A549 (cell line): ENCODE results near the gene TBC1D21. TPM values are rescaled to one million over a fixed set of nuclear protein-coding genes. Genes with fewer than 3 reads are reported as not detected.

Source experiments
- ATAC-seq, 2 experiments: fragments of 200-7000 bp in 1 of 2; fragments of >200 bp in 1 of 2; cut with Nextera tagmentation in 1 of 2; cut with Tn5 transposase in 1 of 2; 3 replicates each; pipeline versions ENCODE4 v1.8.0 to v1.9.1; 2018 to 2020; ENCODE audit warnings: mild to moderate bottlenecking in 1 of 2, moderate library complexity in 1 of 2
- CTCF ChIA-PET: fragments of 300-600 bp; sonication (Branson Sonifier 250); formaldehyde crosslinking; extraction: SDS; loops from one replicate; lab custom pipeline; 2021; ENCODE audit warnings: antibody characterized with exemption, inconsistent platforms; lab: Yijun Ruan, JAX
- POLR2A ChIA-PET: fragments of 350-600 bp; formaldehyde crosslinking; extraction: SDS; loops from one replicate; lab custom pipeline; 2021; ENCODE audit warnings: antibody characterized with exemption, inconsistent platforms; lab: Yijun Ruan, JAX
- DNase-seq, 2 experiments: peaks; one replicate each; pipeline versions ENCODE4 v3.0.0 to v3.0.0-alpha.2; 2011 to 2016; ENCODE audit warnings: low read depth in 1 of 2, low spot score in 1 of 2
- FAIRE-seq: peaks from 2 replicates; lab custom pipeline; 2011; peaks lifted over from hg19 to GRCh38; lab: Jason Lieb, UNC
- H3K27ac ChIP-seq, 2 experiments: fragments of >200 bp; sonication (Bioruptor Twin); formaldehyde crosslinking; 3 replicates each; pipeline ENCODE4 v1.5.1; 2016 to 2017
- H3K4me1 ChIP-seq: fragments of >200 bp; sonication (Bioruptor Twin); formaldehyde crosslinking; 3 replicates; pipeline ENCODE4 v1.6.1; 2016
- H3K4me2 ChIP-seq: fragments of >200 bp; sonication (Bioruptor Twin); formaldehyde crosslinking; 3 replicates; pipeline ENCODE4 v1.6.1; 2016
- H3K4me3 ChIP-seq: fragments of >200 bp; sonication (Bioruptor Twin); formaldehyde crosslinking; 3 replicates; pipeline ENCODE4 v1.5.1; 2016
- H3K9me3 ChIP-seq: fragments of >200 bp; sonication (Bioruptor Twin); formaldehyde crosslinking; 3 replicates; pipeline ENCODE4 v1.6.1; 2016
- CBX2 ChIP-seq: fragments of 200-600 bp; sonication (generic); IDR thresholded peaks from 2 replicates; pipeline ENCODE4 v1.6.1; 2016; ENCODE audit warnings: low read depth, mild to moderate bottlenecking, borderline replicate concordance
- CHD2 ChIP-seq: fragments of 150-350 bp; IDR thresholded peaks from 2 replicates; pipeline ENCODE4 v1.6.1; 2014; ENCODE audit warnings: low read length; ENCODE audit not compliant: partially characterized antibody
- CHD4 ChIP-seq: fragments of 200-600 bp; sonication (generic); IDR thresholded peaks from 2 replicates; pipeline ENCODE4 v1.6.1; 2016; ENCODE audit warnings: antibody characterized with exemption, mild to moderate bottlenecking, borderline replicate concordance
- EHF ChIP-seq: fragments of 250-450 bp; sonication (Bioruptor Pico); IDR thresholded peaks from 2 replicates; pipeline ENCODE4 v1.5.0; 2020; ENCODE audit warnings: mild to moderate bottlenecking
- EHMT2 ChIP-seq: fragments of 200-600 bp; sonication (generic); IDR thresholded peaks from 2 replicates; pipeline ENCODE4 v1.6.1; 2016; ENCODE audit warnings: antibody characterized with exemption, low read depth, mild to moderate bottlenecking, moderate library complexity
- EP300 ChIP-seq, 2 experiments: fragments of >200 bp; sonication (Bioruptor Twin); formaldehyde crosslinking; IDR thresholded peaks; 2 replicates in 1 of 2; 3 replicates in 1 of 2; pipeline ENCODE4 v1.6.1; 2016 to 2017
- ESRRA ChIP-seq: fragments of 150-350 bp; IDR thresholded peaks from 2 replicates; pipeline ENCODE4 v1.6.1; 2014; ENCODE audit warnings: mild to moderate bottlenecking, low read length, borderline replicate concordance
- FOSL2 ChIP-seq, 2 experiments: fragments of 450-650 bp in 1 of 2; fragments of >200 bp in 1 of 2; sonication (Bioruptor Twin) in 1 of 2; formaldehyde crosslinking; IDR thresholded peaks; 2 replicates each; pipeline versions ENCODE4 v1.5.0 to v1.6.1; 2016 to 2020; ENCODE audit warnings: mild to moderate bottlenecking in 1 of 2, moderate library complexity in 1 of 2
- GATA3 ChIP-seq: IDR thresholded peaks from 2 replicates; pipeline ENCODE4 v1.6.1; 2012; ENCODE audit warnings: borderline replicate concordance
- HOXB13 ChIP-seq: fragments of 250-450 bp; sonication (Bioruptor Pico); IDR thresholded peaks from 2 replicates; pipeline ENCODE4 v1.5.0; 2020; ENCODE audit warnings: low read depth, mild to moderate bottlenecking, moderate library complexity
- KDM1A ChIP-seq: fragments of 200-600 bp; sonication (generic); IDR thresholded peaks from 2 replicates; pipeline ENCODE4 v1.6.1; 2016; ENCODE audit warnings: low read depth, mild to moderate bottlenecking
- KDM5A ChIP-seq: fragments of 200-600 bp; sonication (generic); IDR thresholded peaks from 2 replicates; pipeline ENCODE4 v1.6.1; 2016; ENCODE audit warnings: antibody characterized with exemption, mild to moderate bottlenecking
- PHF8 ChIP-seq: fragments of 200-600 bp; sonication (generic); IDR thresholded peaks from 2 replicates; pipeline ENCODE4 v1.6.1; 2016; ENCODE audit warnings: low read depth, mild to moderate bottlenecking, antibody characterized with exemption, moderate library complexity, borderline replicate concordance
- POLR2A ChIP-seq: IDR thresholded peaks from 2 replicates; pipeline ENCODE4 v1.6.1; 2012; ENCODE audit warnings: mild to moderate bottlenecking, low read length
- POLR2AphosphoS2 ChIP-seq: conservative IDR thresholded peaks from 2 replicates; pipeline ENCODE4 v1.6.1; 2012; ENCODE audit warnings: low read length, improper control_type of control experiment, inconsistent platforms
- RAD21 ChIP-seq, 2 experiments: fragments of >200 bp in 1 of 2; sonication (Bioruptor Twin) in 1 of 2; formaldehyde crosslinking in 1 of 2; IDR thresholded peaks in 1 of 2; conservative IDR thresholded peaks in 1 of 2; 2 replicates in 1 of 2; 3 replicates in 1 of 2; pipeline ENCODE4 v1.6.1; 2012 to 2018; ENCODE audit warnings: inconsistent platforms in 1 of 2
- RCOR1 ChIP-seq: fragments of 150-350 bp; IDR thresholded peaks from 2 replicates; pipeline ENCODE4 v1.6.1; 2014; ENCODE audit warnings: antibody characterized with exemption, low read length, low read depth
- RNF2 ChIP-seq: fragments of 200-600 bp; sonication (generic); IDR thresholded peaks from 2 replicates; pipeline ENCODE4 v1.6.1; 2016; ENCODE audit warnings: low read depth, mild to moderate bottlenecking, antibody characterized with exemption, moderate library complexity, borderline replicate concordance
- SREBF2 ChIP-seq: fragments of 450-650 bp; IDR thresholded peaks from 2 replicates; pipeline ENCODE4 v1.6.1; 2014; ENCODE audit warnings: mild to moderate bottlenecking, moderate library complexity
- TFCP2L1 ChIP-seq: fragments of 250-450 bp; sonication (Bioruptor Pico); IDR thresholded peaks from 2 replicates; pipeline ENCODE4 v1.5.0; 2021; ENCODE audit warnings: mild to moderate bottlenecking
- WGBS: methylation state at CpG from one replicate; pipeline ENCODE4 v1.1.6; 2017; ENCODE audit errors: missing lambda C conversion rate; 5-methylcytosine and 5-hydroxymethylcytosine counted together
- polyA plus RNA-seq, 4 experiments: library from polyadenylated mRNA; depleted of rRNA in 3 of 4; stranded (reverse); fragments of >200 nt; fragmentation: RNase III in 1 of 4; extraction: RNeasy Plus Mini Kit Qiagen cat#74134 plus additional on column Dnase treatment in 1 of 4; gene quantifications; 2 replicates in 3 of 4; 3 replicates in 1 of 4; pipeline ENCODE4 v1.2.3, GENCODE V29; 2011 to 2017
- TF ChIP-seq, protein P1 (sequence below): fragments of 450-650 bp; IDR thresholded peaks from 2 replicates; pipeline ENCODE4 v1.6.1; 2014; ENCODE audit warnings: antibody characterized with exemption
- TF ChIP-seq, protein P2 (sequence below): fragments of 150-350 bp; IDR thresholded peaks from 2 replicates; pipeline ENCODE4 v1.6.1; 2014; ENCODE audit warnings: low read depth, mild to moderate bottlenecking, low read length
- TF ChIP-seq, protein P3 (sequence below): fragments of 250-450 bp; sonication (Bioruptor Pico); IDR thresholded peaks from 2 replicates; pipeline ENCODE4 v1.5.0; 2020; ENCODE audit warnings: low read depth, mild to moderate bottlenecking, moderate library complexity
- TF ChIP-seq, protein P4 (sequence below): fragments of 250-450 bp; sonication (Bioruptor Pico); IDR thresholded peaks from 2 replicates; pipeline ENCODE4 v1.5.0; 2021; ENCODE audit warnings: mild to moderate bottlenecking, moderate library complexity, borderline replicate concordance

The TBC1D21 gene
- polyA plus RNA-seq, 2 of the 4 experiments (the other 2 are of a cell fraction), result not detected

DNA sequence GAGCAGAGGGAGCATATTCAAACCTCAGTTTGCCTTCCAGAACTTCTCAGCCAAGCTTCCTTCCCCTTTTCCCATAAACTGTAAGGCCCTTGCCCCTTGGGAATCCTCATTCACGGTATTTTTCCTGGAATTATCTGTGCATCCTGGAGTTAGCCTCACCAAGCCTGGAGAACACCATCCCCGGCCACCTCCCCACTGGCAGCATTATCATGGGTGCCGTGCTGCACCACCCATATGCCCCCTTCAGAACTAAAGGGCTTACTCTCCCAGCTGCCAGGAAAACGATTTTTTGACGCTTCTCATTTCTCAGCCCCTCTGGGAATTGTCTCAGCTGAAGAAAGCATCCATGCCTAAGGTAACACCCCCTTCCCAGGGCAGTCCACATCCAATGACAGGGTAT lies 20.9 kb upstream of the TBC1D21 start:
- H3K4me3 ChIP-seq, result no peak overlapping the region
- ChIA-PET CTCF (no interaction called here), POLR2A (no interaction called here)
- H3K9me3 ChIP-seq, result no peaks in the 10 kb centered on the region
- TF ChIP-seq EP300 (IDR thresholded peaks at IDR 0.05), result no peak
- no peak for TF ChIP-seq SREBF2
- no peak for TF ChIP-seq POLR2AphosphoS2
- no peak for TF ChIP-seq PHF8
- TF ChIP-seq, protein P1, sequence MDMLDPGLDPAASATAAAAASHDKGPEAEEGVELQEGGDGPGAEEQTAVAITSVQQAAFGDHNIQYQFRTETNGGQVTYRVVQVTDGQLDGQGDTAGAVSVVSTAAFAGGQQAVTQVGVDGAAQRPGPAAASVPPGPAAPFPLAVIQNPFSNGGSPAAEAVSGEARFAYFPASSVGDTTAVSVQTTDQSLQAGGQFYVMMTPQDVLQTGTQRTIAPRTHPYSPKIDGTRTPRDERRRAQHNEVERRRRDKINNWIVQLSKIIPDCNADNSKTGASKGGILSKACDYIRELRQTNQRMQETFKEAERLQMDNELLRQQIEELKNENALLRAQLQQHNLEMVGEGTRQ, result no peak
- no peak for TF ChIP-seq EHMT2
- WGBS, result 0% methylated on average over 5 of the region's 5 CpGs
- no peaks in the 10 kb centered on the region for H3K4me1 ChIP-seq
- no peak for DNase-seq
- no peak for ATAC-seq
- no peak overlapping the region for H3K4me2 ChIP-seq
- no peak for FAIRE-seq
- no peak overlapping the region for H3K27ac ChIP-seq

- no peak for ATAC-seq
- Histone ChIP-seq H3K4me1 (no peaks in the 10 kb centered on the region), H3K27ac (no peak overlapping the region), H3K9me3 (no peaks in the 10 kb centered on the region), H3K4me2 (no peak overlapping the region), H3K4me3 (no peak overlapping the region)
- TF ChIP-seq HOXB13 (CRISPR knock-in tag) (no peak), CBX2 (no peak)
- no peak for DNase-seq
- 3% methylated on average over 4 of the region's 4 CpGs for WGBS
- ChIA-PET POLR2A (no interaction called here), CTCF (interaction anchor here (1.1 kb wide), 1 partner anchor 12 kb away, joined by 3 read pairs; no protein-coding TSS in a partner anchor)
- no peak for FAIRE-seq
Observed at GRCh38 chr15:73854265-73854664, 19.1 kb upstream of the TBC1D21 start.

GRCh38 chr15:73856458-73857192 lies 16.7 kb upstream of the TBC1D21 start:
- ChIA-PET POLR2A (no interaction called here), CTCF (interaction anchor here (0.9 to 1.6 kb wide), 2 partner anchors 25 to 52 kb away, joined by 3 read pairs; no protein-coding TSS in a partner anchor)
- 33% methylated on average over 10 of the region's 14 CpGs for WGBS
- no peak for DNase-seq
- H3K27ac ChIP-seq, result no peak overlapping the region
- no peaks in the 10 kb centered on the region for H3K9me3 ChIP-seq
- no peak for ATAC-seq
- no peaks in the 10 kb centered on the region for H3K4me1 ChIP-seq
- TF ChIP-seq RCOR1, result no peak
- TF ChIP-seq FOSL2 (IDR thresholded peaks at IDR 0.05), result no peak
- no peak for TF ChIP-seq FOSL2 (CRISPR knock-in tag; IDR thresholded peaks at IDR 0.05)
- no peak for TF ChIP-seq RNF2
- no peak overlapping the region for H3K4me3 ChIP-seq
- FAIRE-seq, result no peak
- H3K4me2 ChIP-seq, result no peak overlapping the region

- no peak overlapping the region for H3K4me3 ChIP-seq
- POLR2A ChIA-PET, result no interaction called here
- DNase-seq (no peak), FAIRE-seq (no peak), ATAC-seq (no peak)
- 21% methylated on average over 7 of the region's 7 CpGs for WGBS
- H3K27ac ChIP-seq, result no peak overlapping the region
- no peak overlapping the region for H3K4me2 ChIP-seq
- no peaks in the 10 kb centered on the region for H3K4me1 ChIP-seq
- CTCF ChIA-PET, result interaction anchor here (1.6 kb wide), 1 partner anchor 24 kb away, joined by 3 read pairs; no protein-coding TSS in a partner anchor
- H3K9me3 ChIP-seq, result no peaks in the 10 kb centered on the region
- TF ChIP-seq EHF (CRISPR knock-in tag), result no peak
- TF ChIP-seq, protein P2, sequence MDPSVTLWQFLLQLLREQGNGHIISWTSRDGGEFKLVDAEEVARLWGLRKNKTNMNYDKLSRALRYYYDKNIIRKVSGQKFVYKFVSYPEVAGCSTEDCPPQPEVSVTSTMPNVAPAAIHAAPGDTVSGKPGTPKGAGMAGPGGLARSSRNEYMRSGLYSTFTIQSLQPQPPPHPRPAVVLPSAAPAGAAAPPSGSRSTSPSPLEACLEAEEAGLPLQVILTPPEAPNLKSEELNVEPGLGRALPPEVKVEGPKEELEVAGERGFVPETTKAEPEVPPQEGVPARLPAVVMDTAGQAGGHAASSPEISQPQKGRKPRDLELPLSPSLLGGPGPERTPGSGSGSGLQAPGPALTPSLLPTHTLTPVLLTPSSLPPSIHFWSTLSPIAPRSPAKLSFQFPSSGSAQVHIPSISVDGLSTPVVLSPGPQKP, result no peak
- TF ChIP-seq TFCP2L1 (CRISPR knock-in tag), result no peak
- TF ChIP-seq RAD21 (conservative IDR thresholded peaks at IDR 0.05 in 1 of 2, IDR thresholded peaks at IDR 0.05 in 1 of 2), result no peak
- no peak for TF ChIP-seq ESRRA
- no peak for TF ChIP-seq KDM1A
- TF ChIP-seq CHD4, result no peak
- TF ChIP-seq POLR2A, result no peak
- no peak for TF ChIP-seq CHD2
- no peak for TF ChIP-seq RNF2
- TF ChIP-seq GATA3, result no peak
- TF ChIP-seq, protein P3, sequence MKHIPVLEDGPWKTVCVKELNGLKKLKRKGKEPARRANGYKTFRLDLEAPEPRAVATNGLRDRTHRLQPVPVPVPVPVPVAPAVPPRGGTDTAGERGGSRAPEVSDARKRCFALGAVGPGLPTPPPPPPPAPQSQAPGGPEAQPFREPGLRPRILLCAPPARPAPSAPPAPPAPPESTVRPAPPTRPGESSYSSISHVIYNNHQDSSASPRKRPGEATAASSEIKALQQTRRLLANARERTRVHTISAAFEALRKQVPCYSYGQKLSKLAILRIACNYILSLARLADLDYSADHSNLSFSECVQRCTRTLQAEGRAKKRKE (CRISPR knock-in tag), result no peak
- TF ChIP-seq, protein P4, sequence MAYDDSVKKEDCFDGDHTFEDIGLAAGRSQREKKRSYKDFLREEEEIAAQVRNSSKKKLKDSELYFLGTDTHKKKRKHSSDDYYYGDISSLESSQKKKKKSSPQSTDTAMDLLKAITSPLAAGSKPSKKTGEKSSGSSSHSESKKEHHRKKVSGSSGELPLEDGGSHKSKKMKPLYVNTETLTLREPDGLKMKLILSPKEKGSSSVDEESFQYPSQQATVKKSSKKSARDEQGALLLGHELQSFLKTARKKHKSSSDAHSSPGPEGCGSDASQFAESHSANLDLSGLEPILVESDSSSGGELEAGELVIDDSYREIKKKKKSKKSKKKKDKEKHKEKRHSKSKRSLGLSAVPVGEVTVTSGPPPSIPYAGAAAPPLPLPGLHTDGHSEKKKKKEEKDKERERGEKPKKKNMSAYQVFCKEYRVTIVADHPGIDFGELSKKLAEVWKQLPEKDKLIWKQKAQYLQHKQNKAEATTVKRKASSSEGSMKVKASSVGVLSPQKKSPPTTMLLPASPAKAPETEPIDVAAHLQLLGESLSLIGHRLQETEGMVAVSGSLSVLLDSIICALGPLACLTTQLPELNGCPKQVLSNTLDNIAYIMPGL, result no peak
- TF ChIP-seq KDM5A, result no peak
Observed at GRCh38 chr15:73857193-73857920, 16.0 kb upstream of the TBC1D21 start.
